ENCODE results near the gene NUB1.

- no peak for TF ChIP-seq POLR2A (IDR thresholded peaks at IDR 0.05)
- TF ChIP-seq CTCF (IDR thresholded peaks at IDR 0.05): no peak
Observed at GRCh38 chr7:151301471-151302462, 39.8 kb upstream of the NUB1 start.

Data from heart left ventricle (tissue), 13 donors.